Measurements from ENCODE around the gene H3-3A.

GRCh38 chr1:226111098-226111882 is 48.8 kb downstream of the H3-3A start:
- TF ChIP-seq CTCF (conservative IDR thresholded peaks at IDR 0.05 in 1 of 2, IDR thresholded peaks at IDR 0.05 in 1 of 2; ENCODE audit: low read depth in 1 of 2, low read length in 2 of 2) = no peak
- TF ChIP-seq EZH2 (IDR thresholded peaks at IDR 0.05; ENCODE audit: low read length, missing control alignments) = no peak
